A549 (cell line): ENCODE measurements around the gene DNAH8. TPM values are rescaled to one million over a fixed set of nuclear protein-coding genes. Genes with fewer than 3 reads are reported as not detected.

Experiments
- ATAC-seq, 2 experiments: fragments of 200-7000 bp in 1 of 2; fragments of >200 bp in 1 of 2; cut with Nextera tagmentation in 1 of 2; cut with Tn5 transposase in 1 of 2; 3 replicates each; pipeline versions ENCODE4 v1.8.0 to v1.9.1; 2018 to 2020; ENCODE audit warnings: mild to moderate bottlenecking in 1 of 2, moderate library complexity in 1 of 2
- CTCF ChIA-PET: fragments of 300-600 bp; sonication (Branson Sonifier 250); formaldehyde crosslinking; extraction: SDS; loops from one replicate; lab custom pipeline; 2021; ENCODE audit warnings: antibody characterized with exemption, inconsistent platforms; lab: Yijun Ruan, JAX
- POLR2A ChIA-PET: fragments of 350-600 bp; formaldehyde crosslinking; extraction: SDS; loops from one replicate; lab custom pipeline; 2021; ENCODE audit warnings: antibody characterized with exemption, inconsistent platforms; lab: Yijun Ruan, JAX
- DNase-seq, 2 experiments: peaks; one replicate each; pipeline versions ENCODE4 v3.0.0 to v3.0.0-alpha.2; 2011 to 2016; ENCODE audit warnings: low read depth in 1 of 2, low spot score in 1 of 2
- FAIRE-seq: peaks from 2 replicates; lab custom pipeline; 2011; peaks lifted over from hg19 to GRCh38; lab: Jason Lieb, UNC
- H3K27ac ChIP-seq, 2 experiments: fragments of >200 bp; sonication (Bioruptor Twin); formaldehyde crosslinking; 3 replicates each; pipeline ENCODE4 v1.5.1; 2016 to 2017
- H3K4me1 ChIP-seq: fragments of >200 bp; sonication (Bioruptor Twin); formaldehyde crosslinking; 3 replicates; pipeline ENCODE4 v1.6.1; 2016
- H3K4me2 ChIP-seq: fragments of >200 bp; sonication (Bioruptor Twin); formaldehyde crosslinking; 3 replicates; pipeline ENCODE4 v1.6.1; 2016
- H3K4me3 ChIP-seq: fragments of >200 bp; sonication (Bioruptor Twin); formaldehyde crosslinking; 3 replicates; pipeline ENCODE4 v1.5.1; 2016
- H3K9me3 ChIP-seq: fragments of >200 bp; sonication (Bioruptor Twin); formaldehyde crosslinking; 3 replicates; pipeline ENCODE4 v1.6.1; 2016
- BHLHE40 ChIP-seq: IDR thresholded peaks from 2 replicates; pipeline ENCODE4 v1.6.1; 2012; ENCODE audit warnings: low read depth, low read length, inconsistent platforms
- EHMT2 ChIP-seq: fragments of 200-600 bp; sonication (generic); IDR thresholded peaks from 2 replicates; pipeline ENCODE4 v1.6.1; 2016; ENCODE audit warnings: antibody characterized with exemption, low read depth, mild to moderate bottlenecking, moderate library complexity
- EP300 ChIP-seq, 2 experiments: fragments of >200 bp; sonication (Bioruptor Twin); formaldehyde crosslinking; IDR thresholded peaks; 2 replicates in 1 of 2; 3 replicates in 1 of 2; pipeline ENCODE4 v1.6.1; 2016 to 2017
- ESRRA ChIP-seq: fragments of 150-350 bp; IDR thresholded peaks from 2 replicates; pipeline ENCODE4 v1.6.1; 2014; ENCODE audit warnings: mild to moderate bottlenecking, low read length, borderline replicate concordance
- HDAC2 ChIP-seq: fragments of 200-600 bp; sonication (generic); IDR thresholded peaks from 2 replicates; pipeline ENCODE4 v1.6.1; 2016
- HOXB13 ChIP-seq: fragments of 250-450 bp; sonication (Bioruptor Pico); IDR thresholded peaks from 2 replicates; pipeline ENCODE4 v1.5.0; 2020; ENCODE audit warnings: low read depth, mild to moderate bottlenecking, moderate library complexity
- KDM1A ChIP-seq: fragments of 200-600 bp; sonication (generic); IDR thresholded peaks from 2 replicates; pipeline ENCODE4 v1.6.1; 2016; ENCODE audit warnings: low read depth, mild to moderate bottlenecking
- MAZ ChIP-seq: fragments of 150-350 bp; IDR thresholded peaks from 2 replicates; pipeline ENCODE4 v1.6.1; 2014; ENCODE audit warnings: antibody characterized with exemption, low read depth, low read length, borderline replicate concordance
- NR3C1 ChIP-seq: fragments of >200 bp; sonication (Bioruptor Twin); formaldehyde crosslinking; IDR thresholded peaks from 3 replicates; pipeline ENCODE4 v1.6.1; 2017
- POLR2AphosphoS2 ChIP-seq: conservative IDR thresholded peaks from 2 replicates; pipeline ENCODE4 v1.6.1; 2012; ENCODE audit warnings: low read length, improper control_type of control experiment, inconsistent platforms
- RARB ChIP-seq: fragments of 250-450 bp; sonication (Bioruptor Pico); IDR thresholded peaks from 2 replicates; pipeline ENCODE4 v1.8.0; 2021; ENCODE audit warnings: mild to moderate bottlenecking, moderate library complexity
- RCOR1 ChIP-seq: fragments of 150-350 bp; IDR thresholded peaks from 2 replicates; pipeline ENCODE4 v1.6.1; 2014; ENCODE audit warnings: antibody characterized with exemption, low read length, low read depth
- RNF2 ChIP-seq: fragments of 200-600 bp; sonication (generic); IDR thresholded peaks from 2 replicates; pipeline ENCODE4 v1.6.1; 2016; ENCODE audit warnings: low read depth, mild to moderate bottlenecking, antibody characterized with exemption, moderate library complexity, borderline replicate concordance
- ZFP36 ChIP-seq: fragments of 450-650 bp; IDR thresholded peaks from 2 replicates; pipeline ENCODE4 v1.6.1; 2014; ENCODE audit warnings: borderline replicate concordance; ENCODE audit not compliant: partially characterized antibody
- WGBS: methylation state at CpG from one replicate; pipeline ENCODE4 v1.1.6; 2017; ENCODE audit errors: missing lambda C conversion rate; 5-methylcytosine and 5-hydroxymethylcytosine counted together
- polyA plus RNA-seq, 4 experiments: library from polyadenylated mRNA; depleted of rRNA in 3 of 4; stranded (reverse); fragments of >200 nt; fragmentation: RNase III in 1 of 4; extraction: RNeasy Plus Mini Kit Qiagen cat#74134 plus additional on column Dnase treatment in 1 of 4; gene quantifications; 2 replicates in 3 of 4; 3 replicates in 1 of 4; pipeline ENCODE4 v1.2.3, GENCODE V29; 2011 to 2017
- TF ChIP-seq, protein P1 (sequence below): fragments of 150-350 bp; IDR thresholded peaks from 2 replicates; pipeline ENCODE4 v1.6.1; 2014; ENCODE audit warnings: low read depth, mild to moderate bottlenecking, low read length
- TF ChIP-seq, protein P2 (sequence below): fragments of 200-600 bp; sonication (generic); IDR thresholded peaks from 2 replicates; pipeline ENCODE4 v1.6.1; 2016; ENCODE audit warnings: antibody characterized with exemption, mild to moderate bottlenecking, moderate library complexity

The DNAH8 gene
- polyA plus RNA-seq, 2 of the 4 experiments (the other 2 are of a cell fraction), result not detected

DNA sequence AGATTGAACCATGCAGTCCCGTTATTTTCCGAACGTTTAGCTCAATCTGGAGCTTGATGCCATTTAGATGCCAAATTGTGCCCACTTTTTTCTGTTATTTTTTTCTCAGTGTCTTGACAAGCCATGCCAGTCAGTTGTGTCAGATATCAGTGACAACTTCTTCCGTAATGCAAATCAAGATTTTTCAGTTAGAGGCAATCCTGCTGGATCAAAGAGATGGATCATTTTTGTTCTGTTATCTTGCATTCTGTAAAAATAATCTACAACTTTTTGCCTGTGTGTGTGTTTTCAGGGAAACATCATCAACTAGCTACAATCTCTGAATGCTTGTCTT, 302.4 kb downstream of the DNAH8 start:
- WGBS, result 54% methylated on average over 4 of the region's 4 CpGs
- no peak overlapping the region for H3K4me2 ChIP-seq
- H3K4me3 ChIP-seq, result no peak overlapping the region
- DNase-seq (no peak), FAIRE-seq (no peak), ATAC-seq (no peak)
- no peaks in the 10 kb centered on the region for H3K4me1 ChIP-seq
- H3K9me3 ChIP-seq, result no peaks in the 10 kb centered on the region
- CTCF ChIA-PET, result interaction anchor here (1.2 kb wide), 1 partner anchor 9 kb away, joined by 3 read pairs; no protein-coding TSS in a partner anchor
- TF ChIP-seq MAZ, result no peak
- TF ChIP-seq, protein P1, sequence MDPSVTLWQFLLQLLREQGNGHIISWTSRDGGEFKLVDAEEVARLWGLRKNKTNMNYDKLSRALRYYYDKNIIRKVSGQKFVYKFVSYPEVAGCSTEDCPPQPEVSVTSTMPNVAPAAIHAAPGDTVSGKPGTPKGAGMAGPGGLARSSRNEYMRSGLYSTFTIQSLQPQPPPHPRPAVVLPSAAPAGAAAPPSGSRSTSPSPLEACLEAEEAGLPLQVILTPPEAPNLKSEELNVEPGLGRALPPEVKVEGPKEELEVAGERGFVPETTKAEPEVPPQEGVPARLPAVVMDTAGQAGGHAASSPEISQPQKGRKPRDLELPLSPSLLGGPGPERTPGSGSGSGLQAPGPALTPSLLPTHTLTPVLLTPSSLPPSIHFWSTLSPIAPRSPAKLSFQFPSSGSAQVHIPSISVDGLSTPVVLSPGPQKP, result no peak
- TF ChIP-seq EP300 (IDR thresholded peaks at IDR 0.05), result no peak
- TF ChIP-seq KDM1A, result no peak
- TF ChIP-seq HDAC2, result no peak
- TF ChIP-seq, all 56 proteins: peak for 0
- POLR2A ChIA-PET, result no interaction called here
- H3K27ac ChIP-seq, result no peak overlapping the region

DNA sequence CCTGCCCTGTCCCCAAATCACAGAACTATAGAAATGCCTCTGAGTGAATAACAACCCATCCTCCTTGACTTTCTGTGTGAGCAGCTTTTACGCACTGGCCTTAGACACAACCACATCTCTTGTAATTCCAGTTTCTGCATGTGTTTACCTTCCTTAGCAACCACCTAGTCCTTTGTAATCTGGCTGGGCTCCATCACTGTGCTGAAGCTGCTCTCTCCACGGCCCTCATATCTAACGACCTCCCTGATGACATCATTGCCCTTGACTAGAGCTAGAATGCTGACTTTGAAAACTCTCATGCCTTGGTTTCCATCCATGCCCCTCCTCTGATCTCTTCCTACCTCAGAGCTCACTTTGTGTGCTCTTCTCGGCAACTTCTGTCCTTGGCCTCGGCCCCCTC, 303.0 kb downstream of the DNAH8 start:
- TF ChIP-seq ESRRA, result no peak
- TF ChIP-seq NR3C1, result no peak
- TF ChIP-seq EHMT2, result no peak
- TF ChIP-seq, protein P2, sequence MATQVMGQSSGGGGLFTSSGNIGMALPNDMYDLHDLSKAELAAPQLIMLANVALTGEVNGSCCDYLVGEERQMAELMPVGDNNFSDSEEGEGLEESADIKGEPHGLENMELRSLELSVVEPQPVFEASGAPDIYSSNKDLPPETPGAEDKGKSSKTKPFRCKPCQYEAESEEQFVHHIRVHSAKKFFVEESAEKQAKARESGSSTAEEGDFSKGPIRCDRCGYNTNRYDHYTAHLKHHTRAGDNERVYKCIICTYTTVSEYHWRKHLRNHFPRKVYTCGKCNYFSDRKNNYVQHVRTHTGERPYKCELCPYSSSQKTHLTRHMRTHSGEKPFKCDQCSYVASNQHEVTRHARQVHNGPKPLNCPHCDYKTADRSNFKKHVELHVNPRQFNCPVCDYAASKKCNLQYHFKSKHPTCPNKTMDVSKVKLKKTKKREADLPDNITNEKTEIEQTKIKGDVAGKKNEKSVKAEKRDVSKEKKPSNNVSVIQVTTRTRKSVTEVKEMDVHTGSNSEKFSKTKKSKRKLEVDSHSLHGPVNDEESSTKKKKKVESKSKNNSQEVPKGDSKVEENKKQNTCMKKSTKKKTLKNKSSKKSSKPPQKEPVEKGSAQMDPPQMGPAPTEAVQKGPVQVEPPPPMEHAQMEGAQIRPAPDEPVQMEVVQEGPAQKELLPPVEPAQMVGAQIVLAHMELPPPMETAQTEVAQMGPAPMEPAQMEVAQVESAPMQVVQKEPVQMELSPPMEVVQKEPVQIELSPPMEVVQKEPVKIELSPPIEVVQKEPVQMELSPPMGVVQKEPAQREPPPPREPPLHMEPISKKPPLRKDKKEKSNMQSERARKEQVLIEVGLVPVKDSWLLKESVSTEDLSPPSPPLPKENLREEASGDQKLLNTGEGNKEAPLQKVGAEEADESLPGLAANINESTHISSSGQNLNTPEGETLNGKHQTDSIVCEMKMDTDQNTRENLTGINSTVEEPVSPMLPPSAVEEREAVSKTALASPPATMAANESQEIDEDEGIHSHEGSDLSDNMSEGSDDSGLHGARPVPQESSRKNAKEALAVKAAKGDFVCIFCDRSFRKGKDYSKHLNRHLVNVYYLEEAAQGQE, result no peak
- no peak for TF ChIP-seq RNF2
- TF ChIP-seq MAZ, result no peak
- no peak for TF ChIP-seq RCOR1
- no peak for TF ChIP-seq ZFP36
- no peak for TF ChIP-seq POLR2AphosphoS2
- no peak for TF ChIP-seq RARB (CRISPR knock-in tag)
- no peak for TF ChIP-seq BHLHE40
- no peak for TF ChIP-seq HOXB13 (CRISPR knock-in tag)
- 14% methylated on average over 5 of the region's 5 CpGs for WGBS
- H3K4me3 ChIP-seq, result no peak overlapping the region
- H3K4me1 ChIP-seq, result no peaks in the 10 kb centered on the region
- FAIRE-seq, result no peak
- DNase-seq, result no peak
- ChIA-PET CTCF (interaction anchor here (1.2 kb wide), 1 partner anchor 10 kb away, joined by 3 read pairs; no protein-coding TSS in a partner anchor), POLR2A (no interaction called here)
- no peak for ATAC-seq
- no peak overlapping the region for H3K27ac ChIP-seq
- H3K9me3 ChIP-seq, result no peaks in the 10 kb centered on the region
- no peak overlapping the region for H3K4me2 ChIP-seq

DNA sequence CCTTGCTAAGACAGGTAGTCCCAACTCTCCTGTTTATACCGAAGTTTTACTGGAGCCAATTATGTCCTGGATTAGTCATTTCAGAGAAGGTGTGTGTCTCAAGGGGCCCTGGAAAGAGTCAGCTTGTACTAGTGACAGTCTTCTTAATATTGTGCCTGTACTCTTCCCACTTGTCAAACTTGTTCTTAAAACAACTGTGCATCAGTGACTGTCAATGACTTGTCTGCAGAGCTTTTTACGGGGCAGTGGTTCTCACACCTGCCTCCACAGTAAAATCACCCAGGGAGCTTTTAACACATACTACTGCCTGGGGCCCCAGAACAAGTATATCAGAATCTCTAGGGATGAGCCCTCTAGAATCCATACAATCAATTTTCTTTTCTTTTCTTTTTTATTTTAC, 305.0 kb downstream of the DNAH8 start:
- H3K4me3 ChIP-seq, result no peak overlapping the region
- FAIRE-seq (no peak), ATAC-seq (no peak), DNase-seq (no peak)
- no peak overlapping the region for H3K4me2 ChIP-seq
- H3K27ac ChIP-seq, result no peak overlapping the region
- no peaks in the 10 kb centered on the region for H3K9me3 ChIP-seq
- ChIA-PET CTCF (no interaction called here), POLR2A (no interaction called here)
- TF ChIP-seq, protein P1, result no peak
- WGBS, result 12% methylated on average over 2 of the region's 2 CpGs
- no peaks in the 10 kb centered on the region for H3K4me1 ChIP-seq
